ENCODE measurements around the gene WDR91.

DNA sequence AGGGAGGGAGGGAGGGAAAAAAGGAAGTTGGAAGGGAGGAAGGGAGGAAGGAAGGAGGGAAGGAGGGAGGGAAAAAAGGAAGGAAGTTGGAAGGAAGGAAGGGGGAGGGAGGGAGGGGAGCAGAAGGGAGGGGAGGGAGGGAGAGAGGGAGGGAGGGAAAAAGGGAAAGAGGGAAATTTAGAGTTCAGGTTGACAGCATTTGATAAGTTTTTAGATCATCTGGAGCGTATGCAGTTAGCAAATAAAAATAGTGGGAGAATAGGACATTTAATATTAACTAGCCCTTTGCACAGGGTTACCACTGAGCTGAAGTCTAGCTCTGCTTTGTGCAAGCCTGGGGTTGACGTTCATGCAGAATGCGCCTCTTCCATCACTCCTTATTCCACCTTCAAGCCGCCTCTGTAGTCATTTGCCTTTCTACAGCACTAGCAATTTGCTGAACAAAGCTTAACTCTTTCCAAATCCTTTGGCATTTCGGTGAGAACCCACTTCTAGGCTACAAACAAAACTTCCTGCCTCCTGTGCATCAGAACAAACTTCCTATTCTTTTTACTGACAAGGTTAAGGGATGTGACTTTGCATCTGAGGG, 30.9 kb upstream of the WDR91 start:
- TF ChIP-seq YY1 (IDR thresholded peaks at IDR 0.05; ENCODE audit: insufficient read depth, insufficient read length): no peak
- no peak for TF ChIP-seq SUZ12 (IDR thresholded peaks at IDR 0.05; ENCODE audit: extremely low read depth, insufficient read depth, insufficient read length)
- TF ChIP-seq ZNF274 (IDR thresholded peaks at IDR 0.05; ENCODE audit: low read depth, low read length): no peak

Measured in NT2/D1 (cell line).